ENCODE results near the gene BCL2L11.

DNA sequence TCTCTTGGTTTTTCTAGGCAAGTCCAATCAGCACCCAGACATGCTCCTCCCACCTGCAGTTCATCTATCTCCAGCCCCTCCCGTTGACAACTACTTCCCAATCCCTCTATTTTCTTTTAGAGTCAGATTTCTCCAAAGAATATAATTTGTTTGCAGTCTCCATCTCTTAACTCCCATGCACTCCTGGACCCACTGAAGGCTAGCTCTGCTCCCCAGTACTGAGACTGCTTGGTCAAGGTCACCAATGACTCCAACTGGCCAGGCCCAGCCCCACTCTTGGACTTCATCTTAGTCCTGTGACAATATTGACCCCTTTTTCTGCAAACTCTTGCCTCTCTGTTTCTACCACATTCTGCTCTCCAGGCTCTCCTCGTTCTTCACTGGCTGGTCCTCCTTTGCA, 62.0 kb downstream of the BCL2L11 start:
- TF ChIP-seq POLR2AphosphoS5 (IDR thresholded peaks at IDR 0.05; ENCODE audit: insufficient read depth in 1 of 2, low read depth in 1 of 2) (no peak), POLR2A (IDR thresholded peaks at IDR 0.05) (no peak)
- TF ChIP-seq, protein P1, sequence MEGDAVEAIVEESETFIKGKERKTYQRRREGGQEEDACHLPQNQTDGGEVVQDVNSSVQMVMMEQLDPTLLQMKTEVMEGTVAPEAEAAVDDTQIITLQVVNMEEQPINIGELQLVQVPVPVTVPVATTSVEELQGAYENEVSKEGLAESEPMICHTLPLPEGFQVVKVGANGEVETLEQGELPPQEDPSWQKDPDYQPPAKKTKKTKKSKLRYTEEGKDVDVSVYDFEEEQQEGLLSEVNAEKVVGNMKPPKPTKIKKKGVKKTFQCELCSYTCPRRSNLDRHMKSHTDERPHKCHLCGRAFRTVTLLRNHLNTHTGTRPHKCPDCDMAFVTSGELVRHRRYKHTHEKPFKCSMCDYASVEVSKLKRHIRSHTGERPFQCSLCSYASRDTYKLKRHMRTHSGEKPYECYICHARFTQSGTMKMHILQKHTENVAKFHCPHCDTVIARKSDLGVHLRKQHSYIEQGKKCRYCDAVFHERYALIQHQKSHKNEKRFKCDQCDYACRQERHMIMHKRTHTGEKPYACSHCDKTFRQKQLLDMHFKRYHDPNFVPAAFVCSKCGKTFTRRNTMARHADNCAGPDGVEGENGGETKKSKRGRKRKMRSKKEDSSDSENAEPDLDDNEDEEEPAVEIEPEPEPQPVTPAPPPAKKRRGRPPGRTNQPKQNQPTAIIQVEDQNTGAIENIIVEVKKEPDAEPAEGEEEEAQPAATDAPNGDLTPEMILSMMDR (IDR thresholded peaks at IDR 0.05), result no peak

All from vagina (tissue), 2 donors.